ENCODE data around the gene GRAMD1C. TPM values are rescaled to one million over a fixed set of nuclear protein-coding genes. Genes with fewer than 3 reads are reported as not detected.

GRAMD1C gene
- 4.9 and 6.8 TPM in 2 replicates for total RNA-seq

GRCh38 chr3:113838631-113839209 lies at the start of gene GRAMD1C:
Gene GRAMD1C, plus strand, starts transcription at chr3:113838788. Its CDS starts 122 bp downstream, at chr3:113838910.

GRCh38 chr3:113947372-113948014 lies 108.9 kb downstream of the GRAMD1C start, which contains the start of gene ZDHHC23:
Gene ZDHHC23, plus strand, starts transcription at chr3:113948013. Its CDS starts 790 bp downstream, at chr3:113948803.

Other genes with a start within 250 kb of the GRAMD1C start
- gene USF3, start 142.1 kb upstream of the GRAMD1C start, total RNA-seq = 4.1 and 4.4 TPM in 2 replicates
- gene NAA50, start 92.5 kb upstream of the GRAMD1C start, total RNA-seq = 129 and 149 TPM in 2 replicates
- gene ATP6V1A, start 91.8 kb upstream of the GRAMD1C start, total RNA-seq = 61.8 and 79.1 TPM in 2 replicates
- gene ZDHHC23, start 109.2 kb downstream of the GRAMD1C start, total RNA-seq = 0.43 and 1.1 TPM in 2 replicates
- gene CCDC191, start 217.7 kb downstream of the GRAMD1C start, total RNA-seq = 1.7 and 2.7 TPM in 2 replicates
- gene QTRT2, start 217.9 kb downstream of the GRAMD1C start, total RNA-seq = 6.1 and 9.1 TPM in 2 replicates